Transverse colon (tissue), 4 donors: Measurements from ENCODE around the gene CFAP54. TPM values are rescaled to one million over a fixed set of nuclear protein-coding genes. Genes with fewer than 3 reads are reported as not detected.

Experiments used
- DNase-seq: peaks from one replicate; pipeline ENCODE4 v3.0.0-alpha.2; 2019
- H3K27ac ChIP-seq, 4 donors: fragments of 200-600 bp; sonication (generic); 2 replicates each; pipeline ENCODE4 v1.5.1; 2016 to 2018; ENCODE audit warnings: inconsistent platforms in 4 of 4
- H3K27me3 ChIP-seq: fragments of 200-600 bp; sonication (generic); 2 replicates; pipeline ENCODE4 v1.5.1; 2017; ENCODE audit warnings: inconsistent platforms
- H3K36me3 ChIP-seq, 4 donors: fragments of 200-600 bp; sonication (generic); 2 replicates each; pipeline ENCODE4 v1.5.1; 2017 to 2019; ENCODE audit warnings: inconsistent platforms in 4 of 4
- H3K4me1 ChIP-seq, 4 donors: fragments of 200-600 bp; sonication (generic); 2 replicates each; pipeline ENCODE4 v1.5.1; 2017 to 2020; ENCODE audit warnings: inconsistent platforms in 4 of 4
- H3K4me3 ChIP-seq, 4 donors: fragments of 200-600 bp; sonication (generic); 1 replicate in 1 of 4; 2 replicates in 3 of 4; pipeline versions ENCODE4 v1.5.1 to v1.6.1; 2017 to 2019; ENCODE audit warnings: inconsistent platforms in 4 of 4
- H3K9me3 ChIP-seq, 2 donors: fragments of 200-600 bp; sonication (generic); 2 replicates each; pipeline ENCODE4 v1.5.1; 2017 to 2019; ENCODE audit warnings: inconsistent platforms in 2 of 2
- EP300 ChIP-seq: sonication (generic); formaldehyde crosslinking; IDR thresholded peaks from one replicate; pipeline ENCODE4 v1.6.1; 2017; ENCODE audit warnings: antibody characterized with exemption, low read depth
- POLR2A ChIP-seq: fragments of 450-650 bp; IDR thresholded peaks from one replicate; pipeline ENCODE4 v1.6.1; 2016; ENCODE audit warnings: antibody characterized with exemption, mild to moderate bottlenecking, moderate library complexity
- POLR2AphosphoS5 ChIP-seq, 3 donors: sonication (generic); formaldehyde crosslinking; IDR thresholded peaks; one replicate each; pipeline ENCODE4 v1.6.1; 2016; ENCODE audit warnings: antibody characterized with exemption in 3 of 3
- WGBS, 2 donors: methylation state at CpG; one replicate each; pipeline ENCODE4 v1.1.5; 2018; ENCODE audit warnings: low coverage in 1 of 2; 5-methylcytosine and 5-hydroxymethylcytosine counted together
- in situ Hi-C, 4 donors: fragments of 200-750 bp; cut with MboI; loops; one replicate each; pipeline versions ENCODE4 v1.15.0 to v1.15.1; 2017; ENCODE audit warnings: low sequenced_read_pairs in 3 of 4, low pct_ligation_motif_present in 1 of 4, low pct_unique_long_range_greater_than_20kb in 1 of 4
- intact Hi-C: fragments of 100-400 bp; cut with DNase I; formaldehyde crosslinking; loops from one replicate; pipeline ENCODE4 v1.15.1; 2023; ENCODE audit warnings: low total_unique reads
- total RNA-seq, 4 donors: library from RNA; depleted of rRNA; stranded (reverse); fragments of >200 nt; gene quantifications; one replicate each; pipeline ENCODE4 v1.1.0, GENCODE V29; 2016
- TF ChIP-seq, protein P1 (sequence below), 5 experiments: fragments of 200-600 bp in 3 of 5; fragments of 450-650 bp in 2 of 5; sonication (generic) in 3 of 5; IDR thresholded peaks; 1 replicate in 2 of 5; 2 replicates in 3 of 5; pipeline ENCODE4 v1.5.1; 2016 to 2017; ENCODE audit warnings: antibody characterized with exemption in 5 of 5, inconsistent platforms in 3 of 5, mild to moderate bottlenecking in 2 of 5, moderate library complexity in 1 of 5

Gene CFAP54
- total RNA-seq, 4 donors from 2014 or later, result 0.14 to 22.3 (median 2.1) TPM; not detected in 1

DNA sequence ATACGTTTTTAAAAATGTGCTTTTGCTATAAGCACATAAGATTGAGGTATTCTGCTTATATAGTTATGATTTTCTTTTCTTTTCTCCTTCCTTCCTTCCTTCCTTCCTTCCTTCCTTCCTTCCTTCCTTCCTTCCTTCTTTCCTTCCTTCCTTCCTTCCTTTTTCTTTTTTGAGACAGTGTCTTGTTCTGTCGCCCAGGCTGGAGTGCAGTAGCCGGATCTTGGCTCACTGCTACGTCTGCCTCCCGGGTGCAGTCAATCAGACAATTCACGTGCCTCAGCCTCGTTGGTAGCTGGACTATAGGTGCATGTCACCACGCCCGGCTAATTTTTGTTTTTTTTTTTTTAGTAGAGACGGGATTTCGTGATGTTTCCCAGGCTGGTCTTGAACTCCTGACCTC, 5.8 kb downstream of the CFAP54 start:
- Histone ChIP-seq H3K4me1 (peaks cover 0 to 4% (median 0%) of the 10 kb centered on the region in 4 donors), H3K9me3 (no peaks in the 10 kb centered on the region), H3K36me3 (no peaks in the 10 kb centered on the region), H3K27ac (no peak overlapping the region), H3K27me3 (no peaks in the 10 kb centered on the region), H3K4me3 (no peak overlapping the region)
- DNase-seq, result no peak
- in situ Hi-C loops, result loop anchor here in 1 of 4 donors (10.0 kb wide), 1 partner anchor 90 kb away; the partner anchor contains the start of gene CDK17
- WGBS, 2 donors, result 56 to 100% methylated on average over 1 to 11 of the region's 11 CpGs
- TF ChIP-seq POLR2A, result no peak
- no peak for TF ChIP-seq EP300
- TF ChIP-seq, protein P1, sequence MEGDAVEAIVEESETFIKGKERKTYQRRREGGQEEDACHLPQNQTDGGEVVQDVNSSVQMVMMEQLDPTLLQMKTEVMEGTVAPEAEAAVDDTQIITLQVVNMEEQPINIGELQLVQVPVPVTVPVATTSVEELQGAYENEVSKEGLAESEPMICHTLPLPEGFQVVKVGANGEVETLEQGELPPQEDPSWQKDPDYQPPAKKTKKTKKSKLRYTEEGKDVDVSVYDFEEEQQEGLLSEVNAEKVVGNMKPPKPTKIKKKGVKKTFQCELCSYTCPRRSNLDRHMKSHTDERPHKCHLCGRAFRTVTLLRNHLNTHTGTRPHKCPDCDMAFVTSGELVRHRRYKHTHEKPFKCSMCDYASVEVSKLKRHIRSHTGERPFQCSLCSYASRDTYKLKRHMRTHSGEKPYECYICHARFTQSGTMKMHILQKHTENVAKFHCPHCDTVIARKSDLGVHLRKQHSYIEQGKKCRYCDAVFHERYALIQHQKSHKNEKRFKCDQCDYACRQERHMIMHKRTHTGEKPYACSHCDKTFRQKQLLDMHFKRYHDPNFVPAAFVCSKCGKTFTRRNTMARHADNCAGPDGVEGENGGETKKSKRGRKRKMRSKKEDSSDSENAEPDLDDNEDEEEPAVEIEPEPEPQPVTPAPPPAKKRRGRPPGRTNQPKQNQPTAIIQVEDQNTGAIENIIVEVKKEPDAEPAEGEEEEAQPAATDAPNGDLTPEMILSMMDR (IDR thresholded peaks at IDR 0.05), result no peak
- no peak for TF ChIP-seq POLR2AphosphoS5 (IDR thresholded peaks at IDR 0.05)
- intact Hi-C loops, result no loop called here

DNA sequence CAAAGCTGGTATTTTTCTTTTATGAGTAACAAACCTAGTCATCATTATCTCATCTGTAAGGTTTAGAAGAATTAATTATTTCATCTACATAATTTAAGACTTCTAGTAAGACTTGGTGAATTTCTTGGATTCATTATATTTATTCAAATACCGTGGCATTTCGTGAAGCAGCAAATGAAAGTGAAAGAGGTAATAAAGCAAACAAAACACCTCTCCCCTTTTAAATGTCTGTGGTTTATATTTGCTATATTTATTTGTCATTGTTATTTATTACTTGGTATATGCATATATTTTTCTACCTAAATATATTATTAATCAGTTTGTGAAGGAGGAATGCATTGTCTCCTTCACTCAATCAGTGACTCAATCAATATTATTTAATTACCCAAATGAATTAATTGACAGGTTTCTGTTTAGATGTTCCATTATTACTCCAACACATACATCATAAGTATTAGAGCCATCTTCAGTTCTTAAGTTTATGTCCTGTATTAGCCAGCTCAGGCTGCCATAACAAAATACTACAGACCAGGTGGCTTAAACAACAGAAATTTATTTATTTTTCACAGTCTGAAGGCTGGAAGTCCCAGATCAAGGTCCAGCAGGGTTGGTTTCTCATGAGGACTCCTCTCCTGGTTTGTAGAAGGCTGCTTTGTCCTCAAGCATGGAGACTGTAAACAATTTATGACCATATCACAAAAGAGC, 6.6 kb downstream of the CFAP54 start:
- no peaks in the 10 kb centered on the region for H3K27me3 ChIP-seq
- TF ChIP-seq POLR2A (no peak), POLR2AphosphoS5 (IDR thresholded peaks at IDR 0.05) (no peak), EP300 (no peak)
- TF ChIP-seq, protein P1 (IDR thresholded peaks at IDR 0.05), result no peak
- H3K9me3 ChIP-seq, result no peaks in the 10 kb centered on the region
- peak overlapping the region in 1 of 4 donors; percentile 14 for H3K27ac ChIP-seq
- peaks cover 0 to 6% (median 1%) of the 10 kb centered on the region in 4 donors for H3K4me1 ChIP-seq
- H3K36me3 ChIP-seq, result no peaks in the 10 kb centered on the region
- in situ Hi-C loops (loop anchor here in 1 of 4 donors (10.0 kb wide), 1 partner anchor 91 kb away; the partner anchor contains the start of gene CDK17), intact Hi-C loops (no loop called here)
- DNase-seq, result no peak
- WGBS, 2 donors, result 19 to 41% methylated on average over 2 of the region's 2 CpGs
- no peak overlapping the region for H3K4me3 ChIP-seq

DNA sequence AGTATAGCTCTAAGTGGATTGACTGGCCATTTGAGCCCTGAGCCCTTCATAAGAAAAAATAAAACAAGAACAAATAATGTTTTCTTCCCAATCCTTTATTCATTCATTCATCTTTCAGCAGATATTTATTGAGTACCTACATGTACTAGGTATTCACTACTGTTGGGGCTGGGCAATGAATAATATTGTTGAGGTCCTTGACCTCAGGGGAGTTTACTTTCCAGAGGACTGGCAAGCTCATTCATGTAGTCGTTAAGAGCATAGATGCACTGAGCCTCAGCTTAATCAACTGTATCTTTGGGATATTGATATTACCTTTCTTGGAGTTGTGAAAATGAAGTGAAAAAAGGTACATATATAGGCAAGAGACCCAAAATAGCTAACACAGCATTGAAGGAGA, 7.6 kb downstream of the CFAP54 start:
- in situ Hi-C loops (loop anchor here in 1 of 4 donors (10.0 kb wide), 1 partner anchor 92 kb away; the partner anchor contains the start of gene CDK17), intact Hi-C loops (no loop called here)
- H3K36me3 ChIP-seq, result no peaks in the 10 kb centered on the region
- H3K4me1 ChIP-seq, result peaks cover 0 to 16% (median 5%) of the 10 kb centered on the region in 4 donors
- no peak for DNase-seq
- H3K27me3 ChIP-seq, result no peaks in the 10 kb centered on the region
- no peak overlapping the region for H3K4me3 ChIP-seq
- no peak overlapping the region for H3K27ac ChIP-seq
- H3K9me3 ChIP-seq, result no peaks in the 10 kb centered on the region
- WGBS, 2 donors, result 75 to 88% methylated on average over 1 of the region's 1 CpG
- TF ChIP-seq POLR2A (no peak), EP300 (no peak), POLR2AphosphoS5 (IDR thresholded peaks at IDR 0.05) (no peak)
- TF ChIP-seq, protein P1 (IDR thresholded peaks at IDR 0.05), result no peak

DNA sequence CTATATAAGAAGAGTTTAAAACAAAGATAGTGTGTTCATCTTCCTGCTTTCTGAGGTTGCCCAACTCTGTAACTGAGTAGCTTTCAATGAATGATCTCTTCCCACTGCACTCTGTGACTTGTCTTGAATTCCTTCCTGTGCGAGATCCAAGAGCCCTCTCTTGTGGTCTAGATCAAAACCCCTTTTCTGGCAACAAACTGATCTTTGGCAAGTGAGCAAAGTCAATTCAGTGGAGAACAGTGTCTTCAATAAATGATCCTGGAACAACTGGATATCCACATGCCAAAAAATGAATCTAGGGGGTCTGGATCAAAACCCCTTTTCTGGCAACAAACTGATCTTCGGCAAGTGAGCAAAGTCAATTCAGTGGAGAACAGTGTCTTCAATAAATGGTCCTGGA, 8.5 kb downstream of the CFAP54 start:
- no peaks in the 10 kb centered on the region for H3K9me3 ChIP-seq
- 84 to 100% methylated on average over 1 to 2 of the region's 2 CpGs for WGBS, 2 donors
- no peak for DNase-seq
- H3K4me1 ChIP-seq, result peaks cover 0 to 19% (median 6%) of the 10 kb centered on the region in 4 donors
- H3K36me3 ChIP-seq, result no peaks in the 10 kb centered on the region
- in situ Hi-C loops (loop anchor here in 1 of 4 donors (10.0 kb wide), 1 partner anchor 93 kb away; the partner anchor contains the start of gene CDK17), intact Hi-C loops (no loop called here)
- no peak overlapping the region for H3K4me3 ChIP-seq
- H3K27me3 ChIP-seq, result no peaks in the 10 kb centered on the region
- TF ChIP-seq POLR2AphosphoS5 (IDR thresholded peaks at IDR 0.05) (no peak), EP300 (no peak), POLR2A (no peak)
- TF ChIP-seq, protein P1 (IDR thresholded peaks at IDR 0.05), result no peak
- H3K27ac ChIP-seq, result no peak overlapping the region
